Right renal pelvis (tissue), 4 donors: ENCODE data around the gene AUTS2. TPM values are rescaled to one million over a fixed set of nuclear protein-coding genes. Genes with fewer than 3 reads are reported as not detected.

Experiments used
- DNase-seq, 4 donors: peaks; one replicate each; pipeline ENCODE4 v3.0.0-alpha.2; 2013; ENCODE audit warnings: low read depth in 4 of 4, low spot score in 3 of 4, missing footprints in 1 of 4
- polyA plus RNA-seq, 4 donors: library from polyadenylated mRNA; unstranded; fragments of 120-200 nt; gene quantifications; one replicate each; pipeline ENCODE4 v1.2.1, GENCODE V29; 2013; ENCODE audit not compliant: insufficient read length in 4 of 4

The AUTS2 gene
- polyA plus RNA-seq, 4 donors, result 67.5 to 85.6 (median 76.0) TPM

DNA sequence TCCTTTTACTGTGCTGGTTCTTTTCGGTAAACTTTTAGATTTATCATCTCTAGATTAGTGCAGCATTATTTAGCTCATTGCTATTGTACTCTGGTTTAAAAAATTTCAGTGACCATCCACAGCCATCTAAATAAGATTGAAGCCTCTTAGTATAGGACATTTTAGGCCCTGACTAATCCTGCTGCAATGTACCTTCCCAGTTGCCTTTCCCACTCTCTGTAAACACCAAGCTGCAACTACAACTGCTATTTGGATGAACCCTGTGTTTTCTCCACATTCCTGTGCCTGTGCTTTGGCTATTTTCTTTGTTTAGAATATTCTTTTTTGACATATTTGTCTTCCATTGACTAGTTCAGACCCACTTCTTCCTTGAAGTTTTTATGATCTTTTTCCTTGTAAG is 314.6 kb downstream of the AUTS2 start:
- DNase-seq, result no peak

DNA sequence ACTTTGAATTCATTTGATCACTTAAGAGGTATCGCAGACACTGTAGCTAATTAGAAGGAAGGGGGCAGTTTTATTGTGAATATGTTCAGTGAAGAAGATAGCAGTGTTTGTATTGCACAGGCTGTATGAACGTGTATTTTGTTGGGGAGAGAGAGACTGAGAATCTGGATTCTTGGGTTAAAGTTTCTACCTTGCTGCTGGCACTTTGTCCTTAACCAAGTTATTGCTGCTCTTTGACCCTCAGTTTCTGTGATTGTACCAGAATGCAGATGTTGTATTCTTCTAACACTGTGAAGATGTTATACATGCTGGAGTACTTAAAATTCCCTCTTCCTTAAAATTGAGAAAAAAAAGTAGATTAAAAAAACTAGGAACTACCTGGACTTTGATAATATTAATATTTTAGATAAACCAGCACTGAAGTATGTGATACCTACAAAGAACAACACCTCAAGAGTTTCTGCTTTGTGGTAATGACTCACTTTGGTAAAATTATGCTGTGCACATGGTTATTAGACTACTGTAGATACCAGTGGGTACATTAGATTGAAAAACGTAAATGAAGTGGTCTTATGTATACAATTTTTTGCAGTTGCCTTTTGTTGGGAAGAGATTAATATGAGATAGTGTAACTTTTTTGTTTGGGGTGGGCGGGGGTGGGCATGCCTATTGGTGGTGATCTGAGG is 321.3 kb downstream of the AUTS2 start:
- DNase-seq, result no peak

DNA sequence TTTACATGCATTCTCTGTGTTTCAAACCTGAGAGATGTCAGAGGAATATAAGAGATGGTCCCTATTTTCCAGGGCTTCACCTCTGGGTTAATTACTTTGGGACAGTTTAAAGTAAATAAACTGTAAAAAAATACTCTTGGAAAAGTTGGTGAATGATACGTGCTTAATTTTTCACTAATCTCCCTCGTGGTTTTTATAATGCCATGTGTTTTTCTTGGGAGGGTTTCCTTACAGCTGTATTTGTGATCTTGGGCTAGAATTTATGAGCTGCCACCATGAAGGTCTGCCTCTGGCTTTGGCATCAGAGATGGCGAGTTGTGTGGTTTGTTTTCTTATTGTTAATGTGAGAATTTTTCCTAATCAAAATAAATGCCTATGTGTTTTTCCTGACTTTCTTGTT is 322.5 kb downstream of the AUTS2 start:
- no peak for DNase-seq

DNA sequence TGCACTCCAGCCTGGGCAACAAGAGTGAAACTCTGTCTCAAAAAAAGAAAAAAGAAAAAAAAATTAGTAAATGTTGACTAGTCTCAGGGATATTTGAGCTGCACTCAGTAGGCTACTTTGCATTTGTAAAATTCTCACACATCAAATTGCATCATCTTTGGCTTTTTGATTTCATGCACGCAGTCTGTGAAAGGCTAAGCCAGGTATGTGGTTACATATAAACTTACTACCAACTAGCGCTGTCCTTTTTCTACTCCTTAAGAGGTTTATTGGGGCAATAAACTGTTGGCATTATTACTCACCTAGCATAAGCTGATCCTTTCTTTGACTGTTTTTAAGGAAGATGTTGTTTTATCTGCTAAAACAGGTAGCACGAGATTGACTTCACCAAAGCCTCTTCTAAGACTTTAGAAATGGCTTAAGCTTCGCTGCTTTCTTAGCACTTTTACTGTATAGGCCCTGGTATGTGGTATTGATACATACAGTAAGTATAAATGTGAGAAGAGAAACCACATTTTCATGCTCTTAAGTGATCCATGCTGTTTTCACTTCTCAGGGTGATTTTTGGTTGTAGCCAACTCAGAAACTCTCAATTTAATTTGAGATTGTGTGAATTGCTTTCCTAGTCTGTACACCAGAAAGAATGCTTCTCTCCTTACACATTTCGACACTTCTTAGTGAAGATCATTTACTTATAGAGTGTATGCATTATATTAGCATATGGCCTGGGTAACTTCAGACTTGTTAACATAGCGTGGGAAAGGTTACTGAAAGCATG is 323.9 kb downstream of the AUTS2 start:
- DNase-seq, result no peak

DNA sequence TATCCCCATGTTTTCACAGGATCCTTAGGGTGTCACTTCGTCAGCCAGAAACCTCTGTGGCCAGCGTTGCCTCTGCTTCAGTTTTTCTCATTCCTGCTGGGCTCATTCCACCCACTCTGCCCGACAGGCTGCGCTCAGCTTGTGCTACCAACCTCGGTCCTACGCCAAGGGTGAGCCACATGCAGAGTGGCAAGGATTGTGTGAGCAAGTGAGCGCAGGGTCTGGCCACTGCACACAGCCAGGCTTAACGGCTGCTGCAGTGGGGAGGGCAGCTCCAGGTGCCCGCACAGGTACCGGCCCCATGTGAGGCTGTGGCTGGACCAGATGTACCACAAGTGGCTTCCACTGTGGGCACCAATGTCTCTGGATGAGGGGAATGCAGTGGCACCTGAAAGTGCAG is 329.2 kb downstream of the AUTS2 start:
- no peak for DNase-seq

DNA sequence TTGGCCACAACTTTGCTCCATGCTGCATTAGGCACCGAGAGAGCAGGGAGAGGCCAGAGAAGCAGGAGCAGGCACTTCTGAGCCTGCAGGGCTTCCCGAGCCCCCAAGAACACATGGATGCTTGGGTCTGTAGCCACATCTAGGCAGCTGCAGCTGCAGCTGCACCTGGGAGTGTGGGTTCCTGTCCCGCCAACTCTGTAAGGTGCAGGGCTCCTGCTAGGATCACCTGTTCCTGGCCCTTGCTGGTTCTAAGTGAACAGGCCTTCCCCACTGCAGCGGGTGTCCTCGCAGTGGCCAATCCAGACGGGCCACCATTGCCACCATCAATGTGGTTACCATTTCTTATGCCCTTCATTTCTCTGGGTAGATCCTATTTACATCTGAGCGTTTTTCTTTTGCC is 330.3 kb downstream of the AUTS2 start:
- DNase-seq, result no peak

DNA sequence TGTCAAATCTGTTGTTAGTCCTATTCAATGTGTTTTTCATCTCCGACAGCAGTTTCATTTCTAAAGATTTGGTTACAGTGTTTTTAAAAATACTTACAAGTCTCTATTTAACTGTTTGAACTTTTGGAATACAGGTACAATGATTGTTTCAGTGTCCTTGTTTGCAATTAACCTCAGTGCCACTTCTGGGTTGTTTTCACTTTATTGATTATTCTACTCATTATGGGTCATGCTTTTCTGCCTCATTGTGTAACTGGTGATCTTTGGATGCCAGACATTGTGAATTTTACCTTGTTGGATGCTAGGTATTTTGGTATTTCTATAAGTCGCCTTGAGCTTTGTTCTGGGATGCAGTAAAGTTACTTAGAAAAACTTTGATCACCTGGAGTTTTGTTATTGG is 331.3 kb downstream of the AUTS2 start:
- no peak for DNase-seq

DNA sequence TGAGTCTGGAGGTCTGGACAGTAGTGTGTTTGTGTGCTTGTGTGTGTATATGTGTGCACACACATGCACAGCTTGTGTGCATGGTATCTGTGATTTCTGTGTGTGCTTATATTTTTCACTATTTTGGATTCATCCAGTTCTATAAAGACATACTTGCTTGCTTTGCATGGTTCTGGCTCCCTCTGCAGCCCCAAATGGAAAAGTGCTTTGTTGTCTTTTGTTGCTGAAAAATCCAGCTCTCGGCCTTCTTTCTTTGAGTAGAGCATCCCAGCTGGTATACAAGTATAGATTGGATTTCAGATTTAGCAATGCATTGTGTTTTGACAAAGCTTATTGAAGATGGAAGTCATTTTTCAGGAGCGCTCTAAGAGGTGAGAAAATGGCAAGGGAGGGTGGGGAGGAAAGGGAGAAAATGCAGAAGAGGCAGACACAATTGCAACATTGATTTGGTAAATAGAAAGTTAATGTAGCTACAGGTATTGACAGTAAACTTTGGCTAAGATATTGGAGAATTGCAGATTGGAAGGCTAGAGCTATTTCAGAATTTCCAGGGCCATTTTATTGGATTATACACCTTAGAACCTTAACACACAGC is 333.9 kb downstream of the AUTS2 start:
- DNase-seq, result peak in 3 of 4 donors; percentile 23 to 36 (median 31)

DNA sequence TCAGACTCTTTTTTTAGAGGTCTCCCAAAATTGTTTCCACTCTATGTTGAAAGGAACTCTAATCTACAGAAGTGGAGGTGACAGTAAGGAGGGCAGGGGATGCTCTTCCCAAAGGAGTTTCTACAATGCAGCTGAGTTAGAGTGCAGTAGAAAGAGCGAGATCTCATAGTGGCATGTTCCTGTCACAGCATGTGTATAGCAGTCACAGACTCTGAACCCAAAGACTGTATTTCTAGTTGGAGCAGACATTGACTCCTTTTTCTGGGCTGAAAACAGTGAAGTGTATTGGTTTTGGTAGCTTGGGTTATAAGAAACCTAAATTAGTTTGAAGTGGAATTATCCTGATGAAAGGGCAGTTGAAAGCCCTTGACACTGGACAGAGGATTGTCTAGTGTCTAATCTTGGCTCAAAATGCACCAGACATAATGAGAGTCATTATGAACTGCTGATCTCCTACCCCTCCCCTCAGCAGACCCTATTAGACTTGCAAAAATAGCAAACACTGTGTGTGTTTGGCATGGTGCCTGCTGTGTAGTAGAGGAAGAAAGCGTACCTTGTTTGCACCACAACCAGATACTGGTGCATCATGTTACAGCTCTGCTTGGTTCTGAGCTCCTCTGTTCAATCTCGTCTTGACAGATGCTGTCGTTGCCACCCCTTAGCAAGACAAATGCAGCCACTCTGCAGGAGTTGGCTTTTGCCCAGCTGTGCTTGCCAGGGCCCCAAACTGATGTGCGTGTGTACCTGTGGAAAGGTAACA is 336.0 kb downstream of the AUTS2 start:
- DNase-seq, result no peak

DNA sequence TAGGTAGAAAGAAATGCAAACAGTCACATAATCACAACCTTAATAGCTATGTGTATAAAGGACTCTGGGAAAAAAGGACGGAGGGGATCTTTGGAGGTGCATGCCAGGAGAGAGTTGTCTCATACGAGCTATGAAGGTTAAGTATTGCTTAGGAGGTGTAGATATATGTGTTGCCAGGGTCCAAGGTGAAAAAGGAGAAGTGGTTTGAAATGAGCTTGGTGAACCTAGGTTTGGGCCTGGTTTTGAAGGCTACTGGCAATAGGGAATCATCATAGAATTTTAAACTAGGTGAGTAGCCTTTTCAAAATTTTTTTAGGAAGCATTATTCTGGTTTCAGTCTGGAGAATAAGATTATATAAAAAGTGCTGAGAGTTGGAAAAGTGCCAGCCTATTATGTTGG is 336.8 kb downstream of the AUTS2 start:
- DNase-seq, result no peak

DNA sequence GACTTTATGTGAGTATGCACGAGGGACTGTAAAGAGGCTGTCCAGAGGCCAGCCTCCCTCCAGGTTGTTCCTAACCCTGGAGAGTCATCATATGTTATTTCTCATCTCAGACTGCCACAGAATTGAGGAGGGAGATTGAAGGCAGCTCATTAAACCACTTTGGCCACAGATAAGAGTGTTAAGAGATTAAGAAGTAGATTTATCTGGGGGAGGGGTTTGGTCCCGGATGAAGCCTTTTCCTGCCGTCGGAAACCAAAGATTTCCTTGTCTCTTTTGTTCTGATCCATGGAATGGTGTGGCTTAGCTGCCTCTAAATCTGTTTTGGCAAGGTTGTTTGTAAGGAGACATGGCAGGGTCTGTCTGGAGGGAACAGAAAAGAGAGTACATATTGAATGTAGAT is 338.8 kb downstream of the AUTS2 start:
- DNase-seq, result no peak

DNA sequence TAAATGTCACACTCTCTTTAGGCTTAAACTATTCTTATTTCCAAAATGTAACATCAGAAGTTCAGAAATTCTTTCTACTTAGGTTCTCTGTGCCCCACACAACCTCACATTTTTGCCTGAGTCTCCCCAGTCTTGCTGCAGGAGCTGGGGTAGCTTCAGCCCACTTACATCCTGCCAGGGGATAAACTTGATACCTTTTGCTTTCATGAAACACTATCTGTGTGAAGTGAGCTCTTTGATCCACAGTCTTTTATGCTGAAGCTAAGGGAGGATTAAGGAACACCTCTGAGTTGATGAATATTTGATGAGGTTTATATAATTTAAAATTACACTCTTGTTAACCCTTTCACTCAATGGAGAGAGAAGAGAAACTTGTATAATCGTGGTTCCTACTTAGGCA is 341.0 kb downstream of the AUTS2 start:
- no peak for DNase-seq

DNA sequence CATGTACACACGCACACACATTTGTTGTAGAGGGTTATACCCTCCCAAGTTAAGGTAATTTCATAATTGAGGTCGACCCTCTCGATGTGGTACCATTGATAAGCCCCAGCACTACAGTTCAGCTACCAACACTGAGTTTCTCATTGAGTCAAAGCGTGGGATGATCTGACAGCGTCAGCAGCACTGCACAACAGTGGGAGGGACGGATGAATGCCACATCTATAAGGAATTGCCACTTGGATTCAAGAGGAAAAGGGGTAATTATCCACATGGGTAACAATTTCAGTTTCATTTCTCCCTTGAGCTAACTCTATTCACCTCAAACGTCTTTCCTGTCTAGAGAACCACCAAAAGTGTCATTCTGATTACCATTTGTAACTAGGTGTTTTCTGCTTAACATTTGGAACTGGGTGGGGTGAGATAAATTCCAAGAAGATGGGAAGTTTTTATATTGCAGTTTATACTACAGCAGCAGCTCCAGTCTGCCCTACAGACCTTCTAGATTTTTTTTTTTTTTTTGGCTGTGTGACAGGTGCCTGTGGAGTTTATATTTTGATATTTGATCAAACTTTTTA is 342.9 kb downstream of the AUTS2 start:
- no peak for DNase-seq

DNA sequence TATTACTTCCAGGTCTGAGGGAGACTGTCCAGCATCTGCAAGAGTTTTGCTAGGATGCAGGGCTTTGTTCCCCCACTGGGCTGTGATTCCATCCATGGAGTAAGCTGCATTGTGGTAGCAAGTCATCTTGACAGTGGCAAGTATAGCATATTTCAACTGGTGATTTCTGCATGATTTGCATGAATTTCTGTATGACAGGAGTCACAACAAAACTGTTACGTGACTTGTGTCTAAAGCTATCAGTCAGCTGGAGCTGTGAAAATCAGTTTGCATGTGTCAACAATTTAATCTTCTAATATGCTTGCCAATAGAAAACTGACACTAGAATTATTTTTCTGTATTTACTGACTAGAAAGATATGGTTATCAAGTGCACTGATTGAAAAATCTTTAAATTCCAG is 344.3 kb downstream of the AUTS2 start:
- DNase-seq, result no peak

DNA sequence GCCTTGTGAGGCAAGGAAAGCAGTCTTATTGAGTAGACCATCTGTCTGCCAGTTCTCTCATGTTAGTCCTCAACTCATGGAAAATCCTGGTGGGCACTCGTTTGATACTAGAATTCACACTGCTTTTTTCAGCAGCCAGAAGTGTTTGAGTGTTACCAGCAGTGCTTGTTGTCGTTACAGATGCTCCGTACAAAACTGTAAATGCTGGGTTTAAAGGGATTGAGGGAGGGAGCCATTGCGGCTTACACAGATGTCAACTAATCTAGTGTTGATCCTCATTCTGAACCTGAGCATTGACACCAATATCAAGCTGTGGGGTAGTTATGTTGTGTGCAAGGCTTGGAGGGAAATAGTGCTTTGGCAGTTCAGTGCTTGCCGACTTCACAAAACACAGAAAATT is 348.6 kb downstream of the AUTS2 start:
- no peak for DNase-seq

DNA sequence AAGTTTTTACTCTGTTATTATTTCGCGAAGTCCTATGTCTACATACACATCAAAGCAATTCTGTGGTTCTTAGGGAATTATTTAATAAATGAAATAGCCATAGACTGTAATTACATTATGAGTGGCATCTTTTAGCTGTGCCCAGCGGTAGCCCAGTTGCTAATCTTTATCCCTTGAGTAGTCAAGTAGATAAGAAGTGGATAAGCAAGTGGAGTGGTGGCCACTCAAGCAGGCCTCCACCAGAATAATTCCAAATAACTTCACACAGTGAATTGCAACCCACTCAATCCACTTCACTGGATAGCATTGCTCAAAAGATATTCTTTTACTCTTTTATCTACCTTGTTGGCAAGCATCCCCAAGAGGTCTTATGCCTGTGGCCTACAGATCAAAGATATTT is 349.7 kb downstream of the AUTS2 start:
- no peak for DNase-seq

DNA sequence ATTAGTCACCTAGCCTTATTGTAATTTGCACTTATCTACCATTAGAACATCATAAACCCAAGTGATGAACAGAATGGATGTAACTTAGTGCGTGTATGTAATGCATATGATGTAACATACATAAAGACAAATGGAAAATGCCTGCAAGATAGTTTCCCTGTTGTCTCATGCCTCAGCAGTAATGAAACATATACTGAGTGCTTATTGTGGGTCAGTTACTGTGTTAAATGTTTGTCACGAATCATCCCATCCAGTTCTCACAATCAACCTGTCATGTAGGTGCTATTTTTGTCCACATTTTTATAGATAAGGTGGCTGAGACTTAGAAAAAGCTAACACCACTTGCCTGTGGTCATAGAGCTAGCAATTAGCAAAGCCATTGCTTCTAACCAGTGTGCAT is 350.8 kb downstream of the AUTS2 start:
- DNase-seq, result no peak

DNA sequence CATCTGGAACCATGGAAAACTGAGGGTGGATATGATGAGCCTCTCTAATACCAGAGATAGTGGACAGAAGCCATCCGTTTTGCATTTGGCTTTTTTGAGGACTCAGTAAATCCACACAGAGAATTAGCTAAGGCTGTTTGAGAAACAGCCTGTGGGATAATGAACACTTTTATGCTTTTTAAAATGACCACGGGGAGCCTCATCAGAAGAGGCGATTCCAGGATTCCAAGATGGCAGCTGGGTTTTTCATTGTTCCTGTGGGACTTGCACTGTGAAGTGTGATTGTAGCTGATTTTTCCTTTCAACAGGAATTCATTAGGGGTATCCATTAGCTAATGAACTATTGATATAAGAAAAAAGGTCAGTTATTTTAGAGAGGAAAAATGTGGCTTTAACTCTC is 353.2 kb downstream of the AUTS2 start:
- no peak for DNase-seq

DNA sequence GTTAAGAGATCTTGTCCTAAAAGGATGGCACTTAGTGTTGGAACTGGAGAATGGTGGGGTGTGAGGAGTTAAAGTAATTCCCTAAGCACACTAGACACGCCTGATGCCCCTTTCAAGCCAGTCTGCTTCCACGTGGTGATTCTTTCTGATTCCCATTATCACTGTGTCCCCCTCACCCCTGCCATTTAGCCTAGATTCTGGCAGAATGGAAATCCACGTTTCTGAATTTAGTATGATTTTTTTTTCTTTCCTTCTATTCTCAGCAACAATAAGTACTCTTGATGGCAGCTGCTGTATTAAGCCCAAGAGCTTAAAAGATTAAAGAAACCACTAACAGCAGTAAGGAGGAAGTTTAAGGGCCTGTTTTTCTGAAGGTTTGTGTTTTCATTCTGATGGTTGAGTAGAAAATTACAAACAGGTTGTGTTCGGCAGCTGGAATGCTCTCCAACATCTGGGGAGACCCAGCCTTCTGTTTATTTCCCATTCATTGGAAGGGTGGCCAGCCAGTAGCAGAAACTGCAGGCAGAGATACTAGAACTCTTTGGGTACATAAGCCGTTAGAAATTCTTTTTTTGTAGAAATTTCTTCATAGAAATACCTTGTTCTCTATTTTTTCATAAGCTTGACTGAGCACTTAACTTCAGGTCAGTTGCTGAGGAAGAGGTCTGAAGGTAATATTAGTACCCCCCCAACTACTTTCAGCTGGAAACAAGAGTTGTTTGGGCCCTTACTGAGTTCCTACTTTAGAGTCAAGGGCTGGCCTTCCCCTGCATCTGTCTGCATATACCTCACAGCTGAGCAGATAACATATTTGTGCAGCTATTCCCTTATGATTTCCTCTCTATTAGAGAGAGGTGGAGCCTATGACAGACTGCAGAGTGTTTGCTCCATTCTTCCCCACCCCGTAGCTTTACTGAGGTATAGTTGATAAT is 355.1 kb downstream of the AUTS2 start:
- DNase-seq, result no peak

DNA sequence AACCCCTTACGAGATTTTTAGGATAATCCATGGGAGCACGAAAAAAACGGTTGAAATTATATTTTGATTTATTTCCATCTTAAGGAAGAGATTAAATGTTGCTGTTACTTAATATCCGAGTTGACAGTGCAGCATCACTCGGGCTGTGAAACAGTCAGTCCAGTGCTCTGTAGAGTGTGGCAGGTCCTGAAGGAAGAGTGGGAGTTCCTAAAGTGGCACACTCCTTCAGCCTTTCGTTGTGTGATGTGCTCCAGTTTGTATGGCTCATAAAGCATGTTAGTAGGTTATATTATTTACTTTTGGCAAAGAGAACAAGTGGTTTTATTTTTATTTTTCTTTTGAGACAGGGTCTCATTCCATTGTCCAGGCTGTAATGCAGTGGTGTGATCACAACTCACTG is 358.3 kb downstream of the AUTS2 start:
- no peak for DNase-seq
